H1 (cell line): ENCODE data around the gene FEZF1. TPM values are rescaled to one million over a fixed set of nuclear protein-coding genes. Genes with fewer than 3 reads are reported as not detected.

ENCODE experiments used
- BACH1 ChIP-seq: IDR thresholded peaks from 2 replicates; pipeline ENCODE4 v1.6.1; 2012; ENCODE audit warnings: low read length, improper control_type of control experiment
- CBX8 ChIP-seq: fragments of 300-800, 300-1000 bp; sonication (generic); IDR thresholded peaks from 2 replicates; pipeline ENCODE4 v1.7.1; 2016; ENCODE audit warnings: low read depth, low read length, borderline replicate concordance
- HDAC2 ChIP-seq, 2 experiments: fragments of 300-600 bp in 1 of 2; sonication (generic) in 1 of 2; IDR thresholded peaks; 2 replicates each; pipeline ENCODE4 v1.6.1; 2011 to 2012; ENCODE audit warnings: low read depth in 2 of 2, low read length in 2 of 2, mild to moderate bottlenecking in 2 of 2, moderate library complexity in 2 of 2, borderline replicate concordance in 1 of 2, inconsistent platforms in 1 of 2
- KDM5A ChIP-seq: fragments of 200-600 bp; IDR thresholded peaks from 2 replicates; pipeline ENCODE4 v1.7.1; 2012; ENCODE audit warnings: mild to moderate bottlenecking, low read length, inconsistent platforms, mixed read lengths
- POU5F1 ChIP-seq: IDR thresholded peaks from 2 replicates; pipeline ENCODE4 v1.6.1; 2011; ENCODE audit warnings: low read depth, mild to moderate bottlenecking, low read length, moderate library complexity
- RNF2 ChIP-seq: fragments of 200-900, 300-1000 bp; sonication (generic); IDR thresholded peaks from 2 replicates; pipeline ENCODE4 v1.7.1; 2016; ENCODE audit warnings: borderline replicate concordance, low read depth, mild to moderate bottlenecking, antibody characterized with exemption, low read length; ENCODE audit not compliant: poor library complexity, severe bottlenecking; ENCODE audit errors: missing control alignments
- SIX5 ChIP-seq: IDR thresholded peaks from 2 replicates; pipeline ENCODE4 v1.6.1; 2011; ENCODE audit warnings: mild to moderate bottlenecking, low read depth, low read length
- SP4 ChIP-seq: IDR thresholded peaks from 2 replicates; pipeline ENCODE4 v1.6.1; 2012; ENCODE audit warnings: low read length, inconsistent platforms
- SUZ12 ChIP-seq: fragments of 200-600 bp; sonication (generic); IDR thresholded peaks from 2 replicates; pipeline ENCODE4 v1.6.1; 2012; ENCODE audit warnings: mild to moderate bottlenecking, inconsistent platforms, low read length, moderate library complexity, mixed read lengths
- TAF7 ChIP-seq: optimal IDR thresholded peaks from 2 replicates; pipeline ENCODE3; 2011; ENCODE audit warnings: low read depth, mild to moderate bottlenecking, inconsistent platforms, low read length, moderate library complexity, borderline replicate concordance
- polyA plus RNA-seq, 7 experiments: library from polyadenylated mRNA; depleted of rRNA in 3 of 7; stranded (reverse) in 5 of 7; unstranded in 2 of 7; fragments of >200 nt in 5 of 7; fragments of 200-250 nt in 2 of 7; gene quantifications; 1 replicate in 5 of 7; 2 replicates in 1 of 7; 4 replicates in 1 of 7; pipeline versions ENCODE4 v1.2.1 to v1.2.3, GENCODE V29; 2011 to 2013; ENCODE audit warnings: missing spikeins in 2 of 7, mixed read lengths in 2 of 7
- total RNA-seq: library from RNA; stranded (reverse); fragmentation: NEBNext Ultra II Directional; extraction: Animal tissue kit (Norgen Biotek cat#: 25700); gene quantifications from 2 replicates; pipeline ENCODE4 v1.2.1, GENCODE V29; 2021

FEZF1 gene
- total and polyA plus RNA-seq, 2 of the 8 experiments (the other 6 are each of a cell fraction or from before 2014, with no cell fraction given): 10.6 to 15.7 TPM

- TF ChIP-seq RNF2 (no peak), SP4 (no peak), SUZ12 (no peak), BACH1 (no peak), HDAC2 (IDR thresholded peaks at IDR 0.05; ENCODE audit: borderline replicate concordance in 1 of 2, low read depth in 2 of 2, low read length in 2 of 2) (no peak), KDM5A (no peak), TAF7 (no peak), SIX5 (no peak), CBX8 (no peak), POU5F1 (no peak)
Observed at GRCh38 chr7:122339145-122339904, 34.8 kb upstream of the FEZF1 start (continued).
